H1 (cell line): ENCODE measurements around the gene SMTNL2. TPM values are rescaled to one million over a fixed set of nuclear protein-coding genes. Genes with fewer than 3 reads are reported as not detected.

Source experiments
- CTCF ChIA-PET: fragments of 300-600 bp; sonication (Branson Sonifier 250); formaldehyde crosslinking; loops from one replicate; lab custom pipeline; 2021; ENCODE audit not compliant: partially characterized antibody; lab: Charles Lee
- POLR2A ChIA-PET: fragments of 300-600 bp; sonication (Branson Sonifier 250); formaldehyde crosslinking; loops from one replicate; lab custom pipeline; 2021; ENCODE audit warnings: inconsistent platforms; ENCODE audit not compliant: partially characterized antibody; lab: Charles Lee
- DNase-seq, 2 experiments: peaks; one replicate each; pipeline versions ENCODE4 v3.0.0 to v3.0.0-alpha.2; 2010 to 2022; ENCODE audit warnings: low spot score in 2 of 2, low read depth in 1 of 2, mixed read lengths in 1 of 2
- FAIRE-seq: peaks from 2 replicates; lab custom pipeline; 2011; peaks lifted over from hg19 to GRCh38; lab: Jason Lieb, UNC
- H2AFZ ChIP-seq: 2 replicates; pipeline ENCODE4 v1.8.1; 2012; ENCODE audit warnings: low read length, inconsistent platforms
- H2AK5ac ChIP-seq: 2 replicates; pipeline ENCODE4 v1.6.1; 2013; ENCODE audit warnings: low read depth, low read length
- H2BK120ac ChIP-seq: replicated peaks from 2 replicates; pipeline ENCODE3; 2013; ENCODE audit warnings: low read depth, low read length, inconsistent platforms
- H2BK12ac ChIP-seq: 2 replicates; pipeline ENCODE4 v1.6.1; 2013; ENCODE audit warnings: low read depth, low read length
- H2BK15ac ChIP-seq: 2 replicates; pipeline ENCODE4 v1.6.1; 2013; ENCODE audit warnings: low read length
- H2BK20ac ChIP-seq: 2 replicates; pipeline ENCODE4 v1.6.1; 2013; ENCODE audit warnings: low read length
- H2BK5ac ChIP-seq: 2 replicates; pipeline ENCODE4 v1.6.1; 2013; ENCODE audit warnings: low read depth, low read length
- H3K14ac ChIP-seq: 2 replicates; pipeline ENCODE4 v1.6.1; 2013; ENCODE audit warnings: inconsistent platforms; ENCODE audit not compliant: insufficient read length
- H3K18ac ChIP-seq: 2 replicates; pipeline ENCODE4 v1.6.1; 2013; ENCODE audit warnings: low read length; ENCODE audit errors: extremely low read depth
- H3K23ac ChIP-seq: 2 replicates; pipeline ENCODE4 v1.6.1; 2013; ENCODE audit warnings: inconsistent platforms; ENCODE audit not compliant: insufficient read length
- H3K23me2 ChIP-seq: 2 replicates; pipeline ENCODE4 v1.6.1; 2013; ENCODE audit warnings: low read depth, low read length
- H3K27ac ChIP-seq: 2 replicates; pipeline ENCODE4 v1.6.1; 2011; ENCODE audit warnings: low read depth, low read length, inconsistent platforms
- H3K27me3 ChIP-seq, 4 experiments: replicated peaks in 1 of 4; 1 replicate in 1 of 4; 2 replicates in 3 of 4; pipeline versions ENCODE4 v1.6.1 to v1.8.1; 2011 to 2013; ENCODE audit warnings: low read length in 3 of 4, mild to moderate bottlenecking in 3 of 4, inconsistent platforms in 2 of 4, mixed read lengths in 2 of 4, moderate library complexity in 1 of 4; ENCODE audit not compliant: control insufficient read depth in 3 of 4, insufficient read depth in 3 of 4; ENCODE audit errors: extremely low read depth in 1 of 4
- H3K36me3 ChIP-seq, 4 experiments: 2 replicates each; pipeline versions ENCODE4 v1.6.1 to v1.8.1; 2011 to 2013; ENCODE audit warnings: mild to moderate bottlenecking in 4 of 4, low read length in 3 of 4, moderate library complexity in 2 of 4, control low read depth in 1 of 4, inconsistent platforms in 1 of 4; ENCODE audit not compliant: insufficient read depth in 4 of 4, control insufficient read depth in 2 of 4
- H3K4ac ChIP-seq: replicated peaks from 2 replicates; pipeline ENCODE3; 2013; ENCODE audit warnings: low read length, low read depth, mixed read lengths, inconsistent platforms; ENCODE audit not compliant: insufficient read length
- H3K4me1 ChIP-seq, 4 experiments: replicated peaks in 1 of 4; 1 replicate in 1 of 4; 2 replicates in 3 of 4; pipeline versions ENCODE4 v1.6.1 to v1.8.1; 2011 to 2013; ENCODE audit warnings: low read length in 3 of 4, inconsistent platforms in 2 of 4, mixed read lengths in 1 of 4; ENCODE audit not compliant: insufficient read depth in 4 of 4, control insufficient read depth in 3 of 4
- H3K4me2 ChIP-seq, 2 experiments: 2 replicates each; pipeline versions ENCODE4 v1.6.1 to v1.8.1; 2011 to 2013; ENCODE audit warnings: low read depth in 2 of 2, low read length in 2 of 2, control low read depth in 1 of 2, inconsistent platforms in 1 of 2, mild to moderate bottlenecking in 1 of 2; ENCODE audit not compliant: insufficient read depth in 1 of 2
- H3K4me3 ChIP-seq, 4 experiments: fragments of 200-600, 300-600 bp in 1 of 4; sonication (generic), shearing (Covaris generic), sonication (Bioruptor Twin) in 1 of 4; 2 replicates each; pipeline versions ENCODE4 v1.5.1 to v1.8.1; 2011 to 2016; ENCODE audit warnings: low read length in 4 of 4, low read depth in 3 of 4, control low read depth in 2 of 4, inconsistent platforms in 2 of 4, mild to moderate bottlenecking in 2 of 4, mixed read lengths in 1 of 4, moderate library complexity in 1 of 4; ENCODE audit not compliant: insufficient read depth in 2 of 4; ENCODE audit errors: extremely low read depth in 1 of 4
- H3K56ac ChIP-seq: replicated peaks from 2 replicates; pipeline ENCODE3; 2013; ENCODE audit warnings: low read depth, mild to moderate bottlenecking, mixed read lengths, low read length, inconsistent platforms; ENCODE audit not compliant: insufficient read length
- H3K79me1 ChIP-seq: 2 replicates; pipeline ENCODE4 v1.6.1; 2013; ENCODE audit warnings: low read depth, low read length, control low read depth
- H3K79me2 ChIP-seq, 2 experiments: 2 replicates each; pipeline versions ENCODE4 v1.6.1 to v1.8.1; 2012 to 2013; ENCODE audit warnings: low read length in 2 of 2, mild to moderate bottlenecking in 2 of 2, inconsistent platforms in 1 of 2; ENCODE audit not compliant: insufficient read depth in 2 of 2, control insufficient read depth in 1 of 2
- H3K9ac ChIP-seq, 4 experiments: replicated peaks in 1 of 4; 1 replicate in 1 of 4; 2 replicates in 3 of 4; pipeline versions ENCODE4 v1.6.1 to v1.8.1; 2011 to 2013; ENCODE audit warnings: low read depth in 3 of 4, low read length in 3 of 4, control low read depth in 2 of 4, mild to moderate bottlenecking in 2 of 4, moderate library complexity in 2 of 4, inconsistent platforms in 1 of 4; ENCODE audit errors: extremely low read depth in 1 of 4
- H3K9me3 ChIP-seq, 2 experiments: 2 replicates each; pipeline versions ENCODE4 v1.6.1 to v1.8.1; 2012 to 2013; ENCODE audit warnings: mild to moderate bottlenecking in 2 of 2, moderate library complexity in 2 of 2, control low read depth in 1 of 2, inconsistent platforms in 1 of 2, low read depth in 1 of 2, low read length in 1 of 2, mixed read lengths in 1 of 2; ENCODE audit not compliant: insufficient read depth in 2 of 2
- H4K20me1 ChIP-seq, 2 experiments: replicated peaks in 1 of 2; 2 replicates each; pipeline versions ENCODE3 to v1.8.1; 2011 to 2013; ENCODE audit warnings: inconsistent platforms in 2 of 2, low read length in 2 of 2, mild to moderate bottlenecking in 1 of 2; ENCODE audit not compliant: insufficient read depth in 2 of 2, control insufficient read depth in 1 of 2
- H4K5ac ChIP-seq: 2 replicates; pipeline ENCODE4 v1.6.1; 2013; ENCODE audit warnings: low read length, low read depth, mixed read lengths, inconsistent platforms; ENCODE audit not compliant: insufficient read length
- H4K8ac ChIP-seq: 2 replicates; pipeline ENCODE4 v1.8.0; 2013; ENCODE audit warnings: mild to moderate bottlenecking, moderate library complexity, low read length, inconsistent platforms; ENCODE audit not compliant: insufficient read depth; ENCODE audit errors: extremely low read depth
- H4K91ac ChIP-seq: replicated peaks from 2 replicates; pipeline ENCODE3; 2013; ENCODE audit warnings: low read length, mixed read lengths, inconsistent platforms; ENCODE audit not compliant: insufficient read length
- BACH1 ChIP-seq: IDR thresholded peaks from 2 replicates; pipeline ENCODE4 v1.6.1; 2012; ENCODE audit warnings: low read length, improper control_type of control experiment
- CBX8 ChIP-seq: fragments of 300-800, 300-1000 bp; sonication (generic); IDR thresholded peaks from 2 replicates; pipeline ENCODE4 v1.7.1; 2016; ENCODE audit warnings: low read depth, low read length, borderline replicate concordance
- CTBP2 ChIP-seq: IDR thresholded peaks from 2 replicates; pipeline ENCODE4 v1.7.0; 2011; ENCODE audit warnings: borderline replicate concordance, mild to moderate bottlenecking, moderate library complexity, mixed read lengths, low read length; ENCODE audit not compliant: insufficient read depth, insufficient read length
- EP300 ChIP-seq, 2 experiments: IDR thresholded peaks; 1 replicate in 1 of 2; 2 replicates in 1 of 2; pipeline ENCODE4 v1.6.1; 2011 to 2012; ENCODE audit warnings: low read depth in 2 of 2, low read length in 2 of 2, mild to moderate bottlenecking in 2 of 2, borderline replicate concordance in 1 of 2, inconsistent platforms in 1 of 2, moderate library complexity in 1 of 2
- FOSL1 ChIP-seq: IDR thresholded peaks from 2 replicates; pipeline ENCODE4 v1.6.1; 2011; ENCODE audit warnings: mild to moderate bottlenecking, low read depth, low read length, moderate library complexity; ENCODE audit not compliant: insufficient read depth
- JUND ChIP-seq: IDR thresholded peaks from 2 replicates; pipeline ENCODE4 v1.6.1; 2011; ENCODE audit warnings: mild to moderate bottlenecking, improper control_type of control experiment, low read length
- SIX5 ChIP-seq: IDR thresholded peaks from 2 replicates; pipeline ENCODE4 v1.6.1; 2011; ENCODE audit warnings: mild to moderate bottlenecking, low read depth, low read length
- TAF7 ChIP-seq: optimal IDR thresholded peaks from 2 replicates; pipeline ENCODE3; 2011; ENCODE audit warnings: low read depth, mild to moderate bottlenecking, inconsistent platforms, low read length, moderate library complexity, borderline replicate concordance
- ZNF274 ChIP-seq: IDR thresholded peaks from 2 replicates; pipeline ENCODE4 v1.7.0; 2012; ENCODE audit warnings: low read length, borderline replicate concordance; ENCODE audit errors: extremely low read depth
- WGBS, 2 experiments: shearing (Covaris generic) in 1 of 2; methylation state at CpG; one replicate each; pipeline versions ENCODE4 v1.1.6 to v1.1.7; 2013 to 2015; ENCODE audit warnings: low lambda C conversion rate in 2 of 2, mixed read lengths in 2 of 2, inconsistent platforms in 1 of 2, low coverage in 1 of 2, missing lambda C conversion rate in 1 of 2; ENCODE audit not compliant: insufficient replicate concordance in 2 of 2, insufficient coverage in 1 of 2, insufficient read length in 1 of 2; ENCODE audit errors: extremely low coverage in 1 of 2, missing lambda C conversion rate in 1 of 2; 5-methylcytosine and 5-hydroxymethylcytosine counted together
- polyA plus RNA-seq, 7 experiments: library from polyadenylated mRNA; depleted of rRNA in 3 of 7; stranded (reverse) in 5 of 7; unstranded in 2 of 7; fragments of >200 nt in 5 of 7; fragments of 200-250 nt in 2 of 7; gene quantifications; 1 replicate in 5 of 7; 2 replicates in 1 of 7; 4 replicates in 1 of 7; pipeline versions ENCODE4 v1.2.1 to v1.2.3, GENCODE V29; 2011 to 2013; ENCODE audit warnings: missing spikeins in 2 of 7, mixed read lengths in 2 of 7
- total RNA-seq: library from RNA; stranded (reverse); fragmentation: NEBNext Ultra II Directional; extraction: Animal tissue kit (Norgen Biotek cat#: 25700); gene quantifications from 2 replicates; pipeline ENCODE4 v1.2.1, GENCODE V29; 2021

Gene SMTNL2
- total and polyA plus RNA-seq, 2 of the 8 experiments (the other 6 are each of a cell fraction or from before 2014, with no cell fraction given): 3.6 to 4.5 TPM

DNA sequence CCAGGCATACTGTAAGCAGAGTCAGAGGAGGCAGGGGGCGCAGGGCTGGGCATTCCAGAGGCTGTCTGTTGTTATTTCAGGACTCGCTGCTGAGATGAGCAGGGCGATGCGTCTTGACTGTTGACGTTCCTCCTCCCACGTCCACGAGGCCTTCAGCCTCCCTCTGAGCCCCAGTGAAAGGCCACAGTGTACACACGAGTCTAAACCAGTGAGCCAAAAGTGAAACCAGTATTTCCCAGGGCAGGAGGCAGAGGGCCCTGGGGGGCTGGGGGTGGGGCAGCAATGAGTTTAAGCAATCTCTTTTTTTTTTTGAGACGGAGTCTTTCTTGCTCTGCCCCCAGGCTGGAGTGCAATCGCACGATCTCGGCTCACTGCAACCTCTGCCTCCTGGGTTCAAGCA, 21.5 kb downstream of the SMTNL2 start:
- H3K56ac ChIP-seq: no peak overlapping the region
- H3K27ac ChIP-seq: no peak overlapping the region
- H3K4me3 ChIP-seq: no peak overlapping the region
- no peak overlapping the region for H4K5ac ChIP-seq
- H3K4ac ChIP-seq: no peak overlapping the region
- H3K27me3 ChIP-seq: no peaks in the 10 kb centered on the region; a peak in 1 of 7 replicates
- H3K79me1 ChIP-seq: no peaks in the 10 kb centered on the region
- FAIRE-seq (no peak), DNase-seq (no peak)
- H3K4me1 ChIP-seq: peaks cover 0 to 10% (median 4%) of the 10 kb centered on the region in 4 experiments; a peak in 4 of 7 replicates
- ChIA-PET CTCF (interaction anchor here (1.5 to 1.7 kb wide), 2 partner anchors 11 to 19 kb away, joined by 6 to 7 read pairs; no protein-coding TSS in a partner anchor), POLR2A (no interaction called here)
- no peak overlapping the region for H4K91ac ChIP-seq
- no peak overlapping the region for H2BK120ac ChIP-seq
- H2BK20ac ChIP-seq: no peak overlapping the region
- H3K36me3 ChIP-seq: no peaks in the 10 kb centered on the region
- 0 out of 7 replicates have a peak overlapping the region, but pooled peaks of 1 of the 4 experiments have one; percentile 2 for H3K9ac ChIP-seq
- H3K18ac ChIP-seq: no peak overlapping the region
- H3K4me2 ChIP-seq: no peak overlapping the region
- H3K9me3 ChIP-seq: no peaks in the 10 kb centered on the region
- H3K23ac ChIP-seq: no peak overlapping the region
- H2BK5ac ChIP-seq: peak overlapping the region; percentile 39; the same call in 1 of the 2 replicates
- H2AFZ ChIP-seq: no peak overlapping the region
- no peaks in the 10 kb centered on the region for H3K79me2 ChIP-seq
- H3K23me2 ChIP-seq: no peaks in the 10 kb centered on the region
- TF ChIP-seq CBX8 (no peak), EP300 (IDR thresholded peaks at IDR 0.05; ENCODE audit: borderline replicate concordance in 1 of 2, low read depth in 2 of 2, low read length in 2 of 2) (no peak), JUND (no peak), BACH1 (no peak), ZNF274 (no peak), FOSL1 (no peak), CTBP2 (no peak), TAF7 (no peak), SIX5 (no peak)
- TF ChIP-seq, all 59 proteins: peak for 0
- H2AK5ac ChIP-seq: 0 out of 2 replicates have a peak overlapping the region, but pooled peaks have one; percentile 82
- H2BK15ac ChIP-seq: 0 out of 2 replicates have a peak overlapping the region, but pooled peaks have one; percentile 61
- H3K14ac ChIP-seq: no peak overlapping the region
- 92% methylated on average over 11 of the region's 12 CpGs; no CpG with 5 or more reads in 1 of the 2 experiments for WGBS, 2 experiments
- H2BK12ac ChIP-seq: peak overlapping the region; percentile 33; the same call in 1 of the 2 replicates
- no peaks in the 10 kb centered on the region for H4K20me1 ChIP-seq
- no peak overlapping the region for H4K8ac ChIP-seq
